Common myeloid progenitor, CD34-positive (primary cell): ENCODE results near the gene MRPL55.

Experiments
- CTCF ChIA-PET: fragments of 350-600 bp; sonication (Branson Sonifier 250); formaldehyde crosslinking; loops from one replicate; lab custom pipeline; 2021; ENCODE audit warnings: antibody characterized with exemption; lab: Charles Lee
- POLR2A ChIA-PET: fragments of 350-600 bp; sonication (Branson Sonifier 250); formaldehyde crosslinking; loops from one replicate; lab custom pipeline; 2021; ENCODE audit warnings: antibody characterized with exemption; lab: Charles Lee
- DNase-seq, 3 donors: peaks; one replicate each; pipeline versions ENCODE4 v3.0.0 to v3.0.0-alpha.2; 2013
- H3K27ac ChIP-seq, 2 experiments: 1 replicate in 1 of 2; 2 replicates in 1 of 2; pipeline ENCODE4 v1.7.0; 2013; ENCODE audit warnings: inconsistent platforms in 2 of 2, low read length in 2 of 2, mild to moderate bottlenecking in 2 of 2, low read depth in 1 of 2, moderate library complexity in 1 of 2; ENCODE audit not compliant: severe bottlenecking in 2 of 2, insufficient read depth in 1 of 2, poor library complexity in 1 of 2
- H3K27me3 ChIP-seq, 5 experiments: replicated peaks in 2 of 5; 1 replicate in 3 of 5; 2 replicates in 2 of 5; pipeline versions ENCODE4 v1.6.1 to v1.7.0; 2013; ENCODE audit warnings: low read length in 4 of 5, mild to moderate bottlenecking in 2 of 5, moderate library complexity in 2 of 5, inconsistent platforms in 1 of 5; ENCODE audit not compliant: insufficient read depth in 5 of 5, control insufficient read depth in 4 of 5
- H3K36me3 ChIP-seq, 4 experiments: 1 replicate in 2 of 4; 2 replicates in 2 of 4; pipeline versions ENCODE4 v1.6.1 to v1.7.0; 2013; ENCODE audit warnings: low read length in 3 of 4, control low read depth in 1 of 4, mild to moderate bottlenecking in 1 of 4; ENCODE audit not compliant: control insufficient read depth in 4 of 4, insufficient read depth in 4 of 4
- H3K4me1 ChIP-seq, 4 experiments: 1 replicate in 3 of 4; 2 replicates in 1 of 4; pipeline versions ENCODE4 v1.6.1 to v1.7.1; 2013; ENCODE audit warnings: low read length in 3 of 4, mild to moderate bottlenecking in 3 of 4, control low read depth in 1 of 4, inconsistent platforms in 1 of 4, moderate library complexity in 1 of 4; ENCODE audit not compliant: control insufficient read depth in 4 of 4, insufficient read depth in 4 of 4; ENCODE audit errors: control extremely low read depth in 1 of 4
- H3K4me3 ChIP-seq, 7 experiments: 1 replicate in 4 of 7; 2 replicates in 3 of 7; pipeline versions ENCODE4 v1.5.1 to v1.7.0; 2013; ENCODE audit warnings: mild to moderate bottlenecking in 7 of 7, low read length in 6 of 7, moderate library complexity in 6 of 7, inconsistent platforms in 2 of 7, low read depth in 2 of 7, control low read depth in 1 of 7; ENCODE audit not compliant: insufficient read depth in 4 of 7, control insufficient read depth in 1 of 7; ENCODE audit errors: extremely low read depth in 1 of 7
- H3K9me3 ChIP-seq, 5 experiments: 1 replicate in 4 of 5; 2 replicates in 1 of 5; pipeline versions ENCODE4 v1.6.1 to v1.7.1; 2013; ENCODE audit warnings: low read length in 4 of 5, mild to moderate bottlenecking in 2 of 5, inconsistent platforms in 1 of 5, low read depth in 1 of 5, moderate library complexity in 1 of 5; ENCODE audit not compliant: control insufficient read depth in 4 of 5, insufficient read depth in 2 of 5; ENCODE audit errors: control extremely low read depth in 1 of 5
- WGBS: methylation state at CpG from one replicate; pipeline ENCODE4 v1.1.5; 2013; ENCODE audit not compliant: insufficient coverage; 5-methylcytosine and 5-hydroxymethylcytosine counted together

The MRPL55 gene

DNA sequence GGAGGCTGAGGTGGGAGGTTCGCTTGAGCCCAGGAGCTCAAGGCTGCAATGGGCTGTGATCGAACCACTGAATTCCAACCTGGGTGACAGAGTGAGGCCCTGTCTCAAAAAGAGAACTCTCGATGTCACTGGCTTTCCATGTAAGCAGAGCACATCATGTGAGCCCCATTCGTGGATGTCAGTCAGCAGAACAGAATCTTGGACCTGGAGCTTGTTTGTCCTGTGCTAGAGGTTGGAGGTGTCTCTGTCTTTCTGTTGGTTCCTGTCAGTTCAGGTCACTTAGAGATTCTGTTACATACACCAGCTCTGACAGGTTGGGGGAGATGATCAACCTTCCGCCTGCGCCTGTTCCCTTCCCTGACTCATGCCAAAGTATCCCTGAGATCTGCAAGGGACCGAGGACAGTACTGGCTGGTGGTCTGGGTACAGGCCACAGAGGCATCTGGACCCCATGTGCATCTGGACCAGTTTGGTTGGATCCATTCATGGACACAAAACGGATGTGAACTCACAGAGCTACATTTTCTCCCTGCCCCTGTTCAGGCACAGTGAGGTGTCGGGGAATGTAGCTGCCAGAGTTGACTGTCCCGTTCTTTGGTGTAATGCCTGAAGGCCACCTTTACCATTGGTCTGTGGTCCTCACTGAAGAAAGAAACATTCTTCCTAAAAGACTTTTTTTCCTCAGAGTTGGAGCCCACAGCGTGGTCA lies 16.6 kb downstream of the MRPL55 start:
- peaks cover 17 to 49% (median 40%) of the 10 kb centered on the region in 4 experiments for H3K4me1 ChIP-seq
- WGBS, result 96% methylated on average over 9 of the region's 11 CpGs
- CTCF ChIA-PET, result interaction anchor here (1.1 to 2.0 kb wide), 4 partner anchors 8 to 27 kb away, joined by 3 to 7 read pairs (median 3); no protein-coding TSS in a partner anchor

DNA sequence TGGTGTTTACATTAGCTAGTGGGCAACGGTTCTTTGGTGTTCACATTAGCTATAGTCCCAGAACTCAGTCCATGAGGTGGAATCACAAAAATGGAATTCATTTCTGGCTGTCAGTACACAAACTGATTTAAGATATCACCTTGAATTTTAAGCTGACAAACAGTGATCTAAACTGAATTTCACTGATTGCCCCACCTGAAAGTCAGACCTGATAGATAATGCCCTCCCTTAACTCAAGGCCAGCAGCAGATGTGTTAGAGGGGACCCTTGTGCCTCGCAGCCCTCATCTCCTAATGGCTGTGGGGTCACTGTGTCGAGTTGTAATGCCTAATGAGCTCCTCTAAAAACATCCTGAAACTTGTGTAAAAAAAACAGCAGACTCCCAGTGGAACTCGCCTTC lies 18.0 kb downstream of the MRPL55 start:
- 97% methylated on average over 4 of the region's 4 CpGs for WGBS
- Histone ChIP-seq H3K27me3 (no peaks in the 10 kb centered on the region), H3K27ac (no peak overlapping the region), H3K9me3 (peaks cover 0 to 17% (median 11%) of the 10 kb centered on the region in 5 experiments), H3K4me3 (peak overlapping the region in 1 of 7 experiments; percentile 25), H3K4me1 (peaks cover 23 to 63% (median 54%) of the 10 kb centered on the region in 4 experiments), H3K36me3 (peaks cover 0 to 70% (median 18%) of the 10 kb centered on the region in 4 experiments)
- CTCF ChIA-PET, result interaction anchor here (0.9 to 2.8 kb wide), 5 partner anchors 9 to 92 kb away, joined by 3 to 10 read pairs (median 5); no protein-coding TSS in a partner anchor
- POLR2A ChIA-PET, result interaction anchor here (0.5 kb wide), 1 partner anchor 21 kb away, joined by 3 read pairs; no protein-coding TSS in a partner anchor
- DNase-seq, result no peak

More for the DNA sequence above, 16.6 kb downstream of the MRPL55 start:
- peaks cover 0 to 79% (median 26%) of the 10 kb centered on the region in 4 experiments for H3K36me3 ChIP-seq
- H3K4me3 ChIP-seq, result no peak overlapping the region
- H3K9me3 ChIP-seq, result peaks cover 0 to 17% (median 11%) of the 10 kb centered on the region in 5 experiments
- no peak for DNase-seq
- no peak overlapping the region for H3K27ac ChIP-seq
- POLR2A ChIA-PET, result interaction anchor here (1.4 kb wide), 1 partner anchor 11 kb away, joined by 3 read pairs; no protein-coding TSS in a partner anchor
- no peaks in the 10 kb centered on the region for H3K27me3 ChIP-seq

DNA sequence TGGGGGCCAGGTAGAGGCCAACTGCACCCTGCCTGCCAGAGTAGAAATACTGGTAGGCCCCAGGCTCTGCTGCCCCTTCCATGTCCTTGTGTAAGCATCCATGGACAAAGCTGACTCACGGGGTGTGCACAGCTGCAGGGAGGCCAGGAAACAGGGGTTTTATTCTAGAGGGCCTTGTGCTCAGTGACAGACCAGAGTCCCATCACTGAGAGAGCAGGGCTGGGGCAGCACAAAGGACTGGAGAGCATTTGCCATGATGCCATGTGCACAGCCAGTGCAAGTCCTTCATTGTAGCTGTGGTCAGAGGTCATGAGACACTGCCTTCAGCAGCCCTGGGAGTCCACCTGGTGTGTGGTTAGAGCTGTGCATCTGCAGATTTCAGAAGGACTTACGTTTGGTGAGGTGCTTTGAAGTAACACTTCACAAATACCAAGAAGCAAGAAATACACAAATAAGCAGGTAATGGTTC lies 18.5 kb downstream of the MRPL55 start:
- H3K4me1 ChIP-seq, result peaks cover 24 to 67% (median 59%) of the 10 kb centered on the region in 4 experiments
- ChIA-PET POLR2A (no interaction called here), CTCF (interaction anchor here (0.9 to 2.8 kb wide), 5 partner anchors 10 to 92 kb away, joined by 3 to 10 read pairs (median 5); no protein-coding TSS in a partner anchor)
- no peak for DNase-seq
- peaks cover 0 to 68% (median 18%) of the 10 kb centered on the region in 4 experiments for H3K36me3 ChIP-seq
- H3K27me3 ChIP-seq, result no peaks in the 10 kb centered on the region
- no peak overlapping the region for H3K27ac ChIP-seq
- H3K9me3 ChIP-seq, result peaks cover 0 to 17% (median 11%) of the 10 kb centered on the region in 5 experiments
- 20% methylated on average over 1 of the region's 2 CpGs for WGBS
- peak overlapping the region in 2 of 7 experiments; percentile 25 to 57 for H3K4me3 ChIP-seq

DNA sequence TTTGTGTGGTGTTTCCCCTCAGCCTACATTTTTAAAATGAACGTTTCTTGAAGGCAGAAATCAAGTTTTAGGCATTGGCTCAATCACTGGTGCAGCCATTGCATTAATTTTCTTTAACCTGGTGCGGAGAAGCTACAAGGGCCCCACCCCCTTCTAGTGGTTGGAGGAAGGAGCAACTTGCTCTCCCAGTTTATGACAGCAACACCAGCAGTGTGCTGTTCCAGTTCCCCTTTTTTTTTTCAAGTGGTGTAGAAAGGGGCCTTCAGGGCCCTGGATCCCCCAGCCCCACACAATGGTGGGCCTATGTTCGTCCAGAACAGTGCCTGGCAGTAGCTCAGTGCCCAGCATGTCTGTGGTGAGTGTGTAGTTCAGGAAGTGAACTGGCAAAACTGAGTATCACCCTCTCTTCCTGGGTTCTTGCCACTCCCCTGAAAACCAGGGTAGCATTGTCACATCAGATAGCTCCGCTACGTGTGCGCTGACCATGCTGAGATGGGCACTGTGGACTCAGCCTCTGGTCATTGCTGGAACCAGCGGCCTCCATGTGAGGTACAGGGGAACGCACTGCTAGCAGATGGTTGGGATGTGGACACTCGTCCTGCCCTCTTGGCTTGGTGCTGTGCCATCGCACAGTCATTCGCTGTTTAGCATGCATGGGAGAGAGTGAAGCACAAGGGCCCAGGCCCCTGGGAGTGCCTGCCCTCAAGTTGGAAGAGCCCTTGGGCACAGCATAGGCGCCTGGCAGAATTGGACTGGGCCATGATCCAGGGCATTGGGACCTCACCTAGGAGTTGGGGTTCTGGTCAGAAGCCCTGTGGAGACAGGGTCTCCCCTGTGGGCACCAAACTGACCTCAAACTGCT lies 19.3 kb downstream of the MRPL55 start:
- Histone ChIP-seq H3K27me3 (no peaks in the 10 kb centered on the region), H3K4me3 (peak overlapping the region in 5 of 7 experiments; percentile 4 to 57 (median 42)), H3K9me3 (peaks cover 0 to 15% (median 9%) of the 10 kb centered on the region in 5 experiments), H3K4me1 (peaks cover 31 to 76% (median 68%) of the 10 kb centered on the region in 4 experiments), H3K36me3 (peaks cover 0 to 69% (median 19%) of the 10 kb centered on the region in 4 experiments), H3K27ac (peak overlapping the region in 1 of 2 experiments; percentile 15)
- DNase-seq, result peak; percentile 46 to 86 (median 80)
- 57% methylated on average over 12 of the region's 12 CpGs for WGBS
- ChIA-PET CTCF (interaction anchor here (1.2 to 2.8 kb wide), 5 partner anchors 8 to 91 kb away, joined by 3 to 10 read pairs (median 3); no protein-coding TSS in a partner anchor), POLR2A (interaction anchor here (1.0 kb wide), 1 partner anchor 8 kb away, joined by 3 read pairs; no protein-coding TSS in a partner anchor)

DNA sequence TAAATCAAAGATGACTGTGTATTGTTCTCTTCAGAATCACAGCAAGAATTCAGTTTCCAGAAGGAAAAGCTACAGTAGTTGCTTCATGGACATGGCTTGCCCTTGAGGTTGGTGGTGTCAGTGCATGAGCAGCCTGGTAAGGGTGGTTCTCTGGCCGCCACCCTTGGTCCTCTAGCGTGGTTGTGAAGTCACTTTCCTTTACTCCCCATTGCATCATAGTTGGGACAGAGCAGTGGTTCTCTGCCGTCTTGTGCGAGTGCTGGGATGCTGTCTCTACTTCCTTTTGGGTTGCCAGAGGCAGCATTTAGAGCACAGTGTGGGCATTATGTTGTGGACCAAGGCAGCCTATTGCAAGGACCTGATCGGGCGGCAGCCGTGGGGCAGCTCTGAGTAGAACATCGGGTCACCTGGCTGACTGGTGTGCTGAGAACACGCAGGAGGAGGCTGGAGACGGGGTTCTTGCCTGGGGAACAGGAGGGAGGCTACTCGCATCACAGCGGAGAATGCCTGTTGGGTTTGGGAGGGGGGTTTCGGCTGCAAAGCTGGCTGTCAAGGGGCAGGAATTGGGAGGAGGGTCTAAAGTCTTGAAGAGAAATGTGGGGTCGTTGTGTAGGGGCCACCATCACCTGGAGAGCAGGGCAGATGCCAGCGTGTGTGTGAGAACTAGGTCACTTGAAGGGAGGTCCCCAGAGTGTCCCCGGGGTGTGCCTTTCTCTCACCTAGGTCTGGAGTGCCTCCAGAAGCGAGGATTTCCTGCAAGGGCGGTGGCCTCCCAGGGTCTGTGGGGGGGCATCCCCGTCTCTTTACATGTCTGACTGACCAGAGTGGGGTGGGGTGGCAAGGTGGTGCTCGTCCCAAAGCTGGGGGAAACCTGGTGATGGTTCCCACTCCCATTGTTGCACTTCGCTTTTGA lies 20.3 kb downstream of the MRPL55 start:
- CTCF ChIA-PET, result interaction anchor here (1.2 to 2.8 kb wide), 4 partner anchors 9 to 90 kb away, joined by 3 to 10 read pairs (median 4); no protein-coding TSS in a partner anchor

More for the DNA sequence above, 20.3 kb downstream of the MRPL55 start:
- Histone ChIP-seq H3K27ac (peak overlapping the region in 1 of 2 experiments; percentile 27), H3K4me3 (peak overlapping the region in 4 of 7 experiments; percentile 20 to 57 (median 38)), H3K9me3 (peaks cover 0 to 6% (median under 1%) of the 10 kb centered on the region in 5 experiments), H3K27me3 (no peaks in the 10 kb centered on the region), H3K36me3 (peaks cover 0 to 66% (median 15%) of the 10 kb centered on the region in 4 experiments), H3K4me1 (peaks cover 38 to 85% (median 77%) of the 10 kb centered on the region in 4 experiments)
- DNase-seq, result peak in 2 of 3 donors; percentile 45 to 47
- WGBS, result 78% methylated on average over 17 of the region's 21 CpGs
- POLR2A ChIA-PET, result interaction anchor here (0.6 to 1.5 kb wide), 4 partner anchors 9 to 1087 kb away, joined by 3 to 4 read pairs (median 3); no protein-coding TSS in a partner anchor
